CD4-positive, alpha-beta T cell (primary cell): Measurements from ENCODE around the gene STMN3. TPM values are rescaled to one million over a fixed set of nuclear protein-coding genes. Genes with fewer than 3 reads are reported as not detected.

Source experiments
- ATAC-seq: fragments of 200-7000 bp; cut with Tn5 transposase; one replicate; pipeline ENCODE4 v1.10.0; 2022; ENCODE audit warnings: mild to moderate bottlenecking; ENCODE audit not compliant: poor library complexity
- CTCF ChIA-PET: fragments of 350-600 bp; sonication (Branson Sonifier 250); formaldehyde crosslinking; loops from one replicate; lab custom pipeline; 2021; ENCODE audit warnings: antibody characterized with exemption, inconsistent platforms; lab: Charles Lee
- POLR2A ChIA-PET: fragments of 350-600 bp; sonication (Branson Sonifier 250); formaldehyde crosslinking; loops from one replicate; lab custom pipeline; 2021; ENCODE audit warnings: antibody characterized with exemption, inconsistent platforms; lab: Charles Lee
- DNase-seq, 14 experiments: peaks; one replicate each; pipeline ENCODE4 v3.0.0-alpha.2; 2013 to 2020; ENCODE audit warnings: mixed read lengths in 2 of 14
- H3K27ac ChIP-seq, 2 donors: one replicate each; pipeline versions ENCODE4 v1.5.1 to v1.7.0; 2013; ENCODE audit warnings: low read length in 2 of 2, low read depth in 1 of 2, mild to moderate bottlenecking in 1 of 2
- H3K27me3 ChIP-seq, 2 experiments: 1 replicate in 1 of 2; 2 replicates in 1 of 2; pipeline versions ENCODE4 v1.6.1 to v1.7.0; 2013; ENCODE audit warnings: low read length in 2 of 2, control low read depth in 1 of 2, mild to moderate bottlenecking in 1 of 2, moderate library complexity in 1 of 2; ENCODE audit not compliant: insufficient read depth in 2 of 2, control insufficient read depth in 1 of 2
- H3K36me3 ChIP-seq: one replicate; pipeline ENCODE4 v1.6.1; 2013; ENCODE audit warnings: low read length, control low read depth; ENCODE audit not compliant: insufficient read depth
- H3K4me1 ChIP-seq: one replicate; pipeline ENCODE4 v1.6.1; 2013; ENCODE audit warnings: low read length, control low read depth; ENCODE audit not compliant: insufficient read depth
- H3K4me3 ChIP-seq: one replicate; pipeline ENCODE4 v1.5.1; 2013; ENCODE audit warnings: mild to moderate bottlenecking, low read length, moderate library complexity
- H3K9me3 ChIP-seq, 2 experiments: 1 replicate in 1 of 2; 2 replicates in 1 of 2; pipeline versions ENCODE4 v1.6.1 to v1.7.0; 2013; ENCODE audit warnings: low read length in 2 of 2, mild to moderate bottlenecking in 2 of 2, control low read depth in 1 of 2, moderate library complexity in 1 of 2; ENCODE audit not compliant: control insufficient read depth in 1 of 2, insufficient read depth in 1 of 2
- H3K27ac Mint-ChIP-seq: one replicate; pipeline ENCODE4 v1.8.0; 2020; ENCODE audit warnings: mixed read lengths
- H3K27me3 Mint-ChIP-seq: one replicate; pipeline ENCODE4 v1.8.0; 2021; ENCODE audit warnings: mixed read lengths
- H3K36me3 Mint-ChIP-seq: one replicate; pipeline ENCODE4 v1.8.0; 2021; ENCODE audit warnings: low read depth, mixed read lengths
- H3K4me1 Mint-ChIP-seq: one replicate; pipeline ENCODE4 v1.8.0; 2021; ENCODE audit warnings: low read depth, mixed read lengths
- H3K4me3 Mint-ChIP-seq: one replicate; pipeline ENCODE4 v1.8.0; 2020; ENCODE audit warnings: mild to moderate bottlenecking, mixed read lengths
- H3K9me3 Mint-ChIP-seq: one replicate; pipeline ENCODE4 v1.8.0; 2020; ENCODE audit warnings: mixed read lengths
- intact Hi-C, 2 experiments: fragments of 100-400 bp; cut with DNase I in 1 of 2; cut with micrococcal nuclease in 1 of 2; formaldehyde crosslinking; loops; one replicate each; pipeline versions ENCODE4 v1.15.1 to v1.9.0; 2023 to 2025; cut with DNase I, micrococcal nuclease
- total RNA-seq, 174 experiments: library from RNA in 2 of 174; stranded (reverse) in 2 of 174; gene quantifications; one replicate each; pipeline ENCODE4 v1.2.3 and lab custom pipeline; 2021 to 2026
- TF ChIP-seq, protein P1 (sequence below): fragments of 200-600 bp; IDR thresholded peaks from one replicate; pipeline ENCODE4 v1.8.0; 2022; ENCODE audit warnings: antibody characterized with exemption, mild to moderate bottlenecking

The STMN3 gene
- total RNA-seq, 2 experiments from 2014 or later: 122 to 127 TPM

DNA sequence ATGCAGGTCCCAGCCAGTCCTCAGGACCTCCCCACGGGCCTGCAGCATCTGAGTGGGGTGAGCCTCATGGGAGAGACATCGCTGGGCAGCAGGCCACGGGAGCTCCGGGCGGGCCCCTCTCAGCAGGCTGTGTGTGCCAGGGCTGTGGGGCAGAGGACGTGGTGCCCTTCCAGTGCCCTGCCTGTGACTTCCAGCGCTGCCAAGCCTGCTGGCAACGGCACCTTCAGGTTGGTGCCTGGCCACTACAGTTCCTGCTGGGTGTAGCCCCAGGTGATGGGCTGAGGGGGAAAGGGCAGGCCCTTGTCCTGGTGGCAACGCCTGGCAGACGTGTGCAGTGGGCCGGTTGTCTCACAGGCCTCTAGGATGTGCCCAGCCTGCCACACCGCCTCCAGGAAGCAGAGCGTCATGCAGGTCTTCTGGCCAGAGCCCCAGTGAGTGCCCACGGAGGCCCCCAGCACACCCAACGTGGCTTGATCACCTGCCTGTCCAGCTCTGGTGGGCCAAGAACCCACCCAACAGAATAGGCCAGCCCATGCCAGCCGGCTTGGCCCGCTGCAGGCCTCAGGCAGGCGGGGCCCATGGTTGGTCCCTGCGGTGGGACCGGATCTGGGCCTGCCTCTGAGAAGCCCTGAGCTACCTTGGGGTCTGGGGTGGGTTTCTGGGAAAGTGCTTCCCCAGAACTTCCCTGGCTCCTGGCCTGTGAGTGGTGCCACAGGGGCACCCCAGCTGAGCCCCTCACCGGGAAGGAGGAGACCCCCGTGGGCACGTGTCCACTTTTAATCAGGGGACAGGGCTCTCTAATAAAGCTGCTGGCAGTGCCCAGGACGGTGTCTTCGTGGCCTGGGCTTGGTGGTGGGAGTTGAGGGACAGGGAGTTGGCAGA is 42.4 kb upstream of the STMN3 start:
- CTCF ChIA-PET: no interaction called here
- H3K4me3 Mint-ChIP-seq: no peak overlapping the region

DNA sequence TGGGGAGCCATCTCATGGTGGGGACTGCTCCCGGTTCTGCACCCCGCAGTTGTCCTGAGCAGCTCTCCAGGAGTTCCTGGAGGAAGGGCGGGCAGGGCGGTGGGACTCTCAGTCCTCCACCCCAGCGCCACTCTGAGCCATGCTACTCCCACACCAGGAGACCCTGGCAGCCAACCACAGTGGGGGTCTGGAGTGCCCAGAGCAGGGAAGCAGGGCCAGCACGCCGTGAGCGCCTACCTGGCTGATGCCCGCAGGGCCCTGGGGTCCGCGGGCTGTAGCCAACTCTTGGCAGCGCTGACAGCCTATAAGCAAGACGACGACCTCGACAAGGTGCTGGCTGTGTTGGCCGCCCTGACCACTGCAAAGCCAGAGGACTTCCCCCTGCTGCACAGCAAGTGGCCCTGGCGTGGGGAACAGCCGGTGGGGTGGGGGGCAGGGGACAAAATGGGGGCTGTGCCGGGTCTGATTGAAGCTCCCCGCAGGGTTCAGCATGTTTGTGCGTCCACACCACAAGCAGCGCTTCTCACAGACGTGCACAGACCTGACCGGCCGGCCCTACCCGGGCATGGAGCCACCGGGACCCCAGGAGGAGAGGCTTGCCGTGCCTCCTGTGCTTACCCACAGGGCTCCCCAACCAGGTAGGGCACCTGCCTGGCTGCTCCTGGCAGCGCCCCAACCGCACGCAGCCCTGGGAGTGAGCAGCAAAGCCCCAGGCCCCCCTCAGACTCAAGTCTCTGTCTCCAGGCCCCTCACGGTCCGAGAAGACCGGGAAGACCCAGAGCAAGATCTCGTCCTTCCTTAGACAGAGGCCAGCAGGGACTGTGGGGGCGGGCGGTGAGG is 41.6 kb upstream of the STMN3 start:
- peaks cover 54% of the 10 kb centered on the region for H3K4me1 ChIP-seq
- H3K9me3 ChIP-seq: peaks cover 0 to 14% of the 10 kb centered on the region in 2 experiments
- ChIA-PET CTCF (no interaction called here), POLR2A (interaction anchor here (1.4 kb wide), 1 partner anchor 36 kb away, joined by 4 read pairs; the partner anchor contains the start of gene RTEL1)
- H3K36me3 ChIP-seq: peaks cover 2% of the 10 kb centered on the region
- no peak for ATAC-seq
- H3K36me3 Mint-ChIP-seq: peaks cover 4% of the 10 kb centered on the region
- DNase-seq: peak in 1 of 14 experiments; percentile 20
- no peak overlapping the region for H3K27ac ChIP-seq
- TF ChIP-seq, protein P1, sequence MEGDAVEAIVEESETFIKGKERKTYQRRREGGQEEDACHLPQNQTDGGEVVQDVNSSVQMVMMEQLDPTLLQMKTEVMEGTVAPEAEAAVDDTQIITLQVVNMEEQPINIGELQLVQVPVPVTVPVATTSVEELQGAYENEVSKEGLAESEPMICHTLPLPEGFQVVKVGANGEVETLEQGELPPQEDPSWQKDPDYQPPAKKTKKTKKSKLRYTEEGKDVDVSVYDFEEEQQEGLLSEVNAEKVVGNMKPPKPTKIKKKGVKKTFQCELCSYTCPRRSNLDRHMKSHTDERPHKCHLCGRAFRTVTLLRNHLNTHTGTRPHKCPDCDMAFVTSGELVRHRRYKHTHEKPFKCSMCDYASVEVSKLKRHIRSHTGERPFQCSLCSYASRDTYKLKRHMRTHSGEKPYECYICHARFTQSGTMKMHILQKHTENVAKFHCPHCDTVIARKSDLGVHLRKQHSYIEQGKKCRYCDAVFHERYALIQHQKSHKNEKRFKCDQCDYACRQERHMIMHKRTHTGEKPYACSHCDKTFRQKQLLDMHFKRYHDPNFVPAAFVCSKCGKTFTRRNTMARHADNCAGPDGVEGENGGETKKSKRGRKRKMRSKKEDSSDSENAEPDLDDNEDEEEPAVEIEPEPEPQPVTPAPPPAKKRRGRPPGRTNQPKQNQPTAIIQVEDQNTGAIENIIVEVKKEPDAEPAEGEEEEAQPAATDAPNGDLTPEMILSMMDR: no peak
- no peaks in the 10 kb centered on the region for H3K27me3 Mint-ChIP-seq
- H3K9me3 Mint-ChIP-seq: no peaks in the 10 kb centered on the region
- no peak overlapping the region for H3K27ac Mint-ChIP-seq
- intact Hi-C loops: no loop called here
- H3K27me3 ChIP-seq: no peaks in the 10 kb centered on the region
- H3K4me3 ChIP-seq: no peak overlapping the region
- no peak overlapping the region for H3K4me3 Mint-ChIP-seq
- H3K4me1 Mint-ChIP-seq: peaks cover 4% of the 10 kb centered on the region

More for the DNA sequence above, 42.4 kb upstream of the STMN3 start:
- TF ChIP-seq, protein P1: no peak
- Histone ChIP-seq H3K27me3 (no peaks in the 10 kb centered on the region), H3K4me3 (no peak overlapping the region), H3K36me3 (peaks cover 7% of the 10 kb centered on the region), H3K27ac (no peak overlapping the region), H3K9me3 (peaks cover 0 to 14% of the 10 kb centered on the region in 2 experiments), H3K4me1 (peaks cover 58% of the 10 kb centered on the region)
- DNase-seq (peak in 1 of 14 experiments; percentile 18), ATAC-seq (no peak)
- POLR2A ChIA-PET: interaction anchor here (1.1 to 2.2 kb wide), 4 partner anchors 12 to 43 kb away, joined by 4 to 11 read pairs (median 4); partner anchors contain the start of genes ARFRP1, LIME1, RTEL1 and ZGPAT
- H3K27ac Mint-ChIP-seq: peak overlapping the region; percentile 74
- H3K9me3 Mint-ChIP-seq: no peaks in the 10 kb centered on the region
- H3K4me1 Mint-ChIP-seq: peaks cover 4% of the 10 kb centered on the region
- H3K36me3 Mint-ChIP-seq: peaks cover 4% of the 10 kb centered on the region
- intact Hi-C loops: no loop called here
- no peaks in the 10 kb centered on the region for H3K27me3 Mint-ChIP-seq

DNA sequence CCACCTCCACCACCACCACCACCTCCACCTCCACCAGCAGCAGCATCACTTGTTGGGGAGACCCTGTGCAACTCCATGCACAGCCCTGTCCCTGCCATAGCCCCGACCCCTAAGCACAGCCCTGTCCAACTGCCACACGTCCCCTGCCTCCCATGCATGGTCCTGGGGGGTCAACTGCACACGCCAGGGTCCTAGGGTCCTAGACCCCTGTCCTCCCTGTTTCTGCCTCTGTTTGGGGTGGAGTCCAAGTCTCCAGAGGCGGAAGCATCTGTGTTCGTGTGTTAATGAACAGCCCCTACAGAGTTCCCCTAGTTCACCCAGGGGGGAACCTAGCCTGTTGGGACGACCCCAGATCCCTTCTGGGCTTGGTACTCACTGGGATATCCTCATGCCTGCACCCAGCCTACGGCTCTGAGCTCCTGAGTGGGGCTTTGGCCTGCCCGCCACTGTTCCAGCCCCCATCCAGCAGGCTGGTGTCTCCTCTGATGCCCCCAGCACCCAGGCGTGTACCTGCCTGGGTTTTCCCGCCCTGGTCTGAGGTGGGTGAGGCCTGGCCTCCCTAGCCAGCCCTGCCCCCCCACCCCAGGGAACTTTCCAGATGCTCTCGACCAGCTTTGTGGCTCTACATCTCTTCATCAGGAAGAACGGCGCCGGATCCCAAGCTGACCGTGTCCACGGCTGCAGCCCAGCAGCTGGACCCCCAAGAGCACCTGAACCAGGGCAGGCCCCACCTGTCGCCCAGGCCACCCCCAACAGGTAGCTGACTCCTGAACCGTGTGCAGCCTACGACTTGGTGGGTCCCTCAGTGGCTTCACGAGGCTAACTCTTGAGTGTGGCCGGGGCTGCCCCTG is 40.7 kb upstream of the STMN3 start:
- peaks cover 0 to 14% of the 10 kb centered on the region in 2 experiments for H3K9me3 ChIP-seq
- ChIA-PET CTCF (no interaction called here), POLR2A (no interaction called here)
- intact Hi-C loops: no loop called here
- H3K27ac Mint-ChIP-seq: no peak overlapping the region
- ATAC-seq: no peak
- H3K4me3 Mint-ChIP-seq: no peak overlapping the region
- no peaks in the 10 kb centered on the region for H3K27me3 Mint-ChIP-seq
- H3K36me3 Mint-ChIP-seq: peaks cover 4% of the 10 kb centered on the region
- H3K27ac ChIP-seq: no peak overlapping the region
- H3K27me3 ChIP-seq: no peaks in the 10 kb centered on the region
- H3K4me1 ChIP-seq: peaks cover 45% of the 10 kb centered on the region
- no peaks in the 10 kb centered on the region for H3K9me3 Mint-ChIP-seq
- peaks cover 4% of the 10 kb centered on the region for H3K4me1 Mint-ChIP-seq
- DNase-seq: peak in 1 of 14 experiments; percentile 24
- TF ChIP-seq, protein P1: no peak
- no peak overlapping the region for H3K4me3 ChIP-seq
- no peaks in the 10 kb centered on the region for H3K36me3 ChIP-seq
